SK-N-SH treated with all-trans-retinoic acid at 6 μM for 48 hours (cell line): Measurements from ENCODE around the gene LRP8.

Experiments used
- ATAC-seq: fragments of 200-7000 bp; cut with Tn5 transposase; 3 replicates; pipeline ENCODE4 v1.9.1; 2020; ENCODE audit warnings: mild to moderate bottlenecking, moderate library complexity
- ARNTL ChIP-seq: fragments of 450-650 bp; formaldehyde crosslinking; IDR thresholded peaks from 2 replicates; pipeline ENCODE4 v1.5.0; 2020; ENCODE audit warnings: low read depth, mild to moderate bottlenecking, moderate library complexity, borderline replicate concordance
- BACH2 ChIP-seq: fragments of 250-450 bp; sonication (Bioruptor Pico); IDR thresholded peaks from 2 replicates; pipeline ENCODE4 v1.9.0; 2021; ENCODE audit warnings: mild to moderate bottlenecking, borderline replicate concordance
- CSDC2 ChIP-seq: fragments of 250-450 bp; sonication (Bioruptor Pico); IDR thresholded peaks from 2 replicates; pipeline ENCODE4 v1.5.0; 2020; ENCODE audit warnings: mild to moderate bottlenecking, moderate library complexity
- ESRRG ChIP-seq: fragments of 250-450 bp; sonication (Bioruptor Pico); IDR thresholded peaks from 2 replicates; pipeline ENCODE4 v1.6.1; 2021; ENCODE audit warnings: mild to moderate bottlenecking
- GLIS3 ChIP-seq: fragments of 250-450 bp; sonication (Bioruptor Pico); IDR thresholded peaks from 2 replicates; pipeline ENCODE4 v1.5.0; 2020; ENCODE audit warnings: mild to moderate bottlenecking, moderate library complexity
- ISL1 ChIP-seq: fragments of 250-450 bp; sonication (Bioruptor Pico); IDR thresholded peaks from 2 replicates; pipeline ENCODE4 v2.1.2; 2022; ENCODE audit warnings: mild to moderate bottlenecking, moderate library complexity
- OSR1 ChIP-seq: fragments of 250-450 bp; sonication (Bioruptor Pico); IDR thresholded peaks from 2 replicates; pipeline ENCODE4 v1.8.0; 2022; ENCODE audit warnings: moderate library complexity, mild to moderate bottlenecking, inconsistent platforms
- PPARA ChIP-seq: fragments of 250-450 bp; sonication (Bioruptor Pico); IDR thresholded peaks from 2 replicates; pipeline ENCODE4 v1.5.0; 2020; ENCODE audit warnings: mild to moderate bottlenecking, borderline replicate concordance
- RARB ChIP-seq: fragments of 250-450 bp; sonication (Bioruptor Pico); IDR thresholded peaks from 2 replicates; pipeline ENCODE4 v1.8.0; 2021; ENCODE audit warnings: mild to moderate bottlenecking, moderate library complexity
- SNAI2 ChIP-seq: fragments of 250-450 bp; sonication (Bioruptor Pico); IDR thresholded peaks from 2 replicates; pipeline ENCODE4 v1.5.0; 2020; ENCODE audit warnings: mild to moderate bottlenecking, moderate library complexity
- TCF4 ChIP-seq: fragments of 250-450 bp; sonication (Bioruptor Pico); IDR thresholded peaks from 2 replicates; pipeline ENCODE4 v1.8.0; 2021; ENCODE audit warnings: mild to moderate bottlenecking, moderate library complexity, borderline replicate concordance
- ZC3H10 ChIP-seq: fragments of 250-450 bp; sonication (Bioruptor Pico); IDR thresholded peaks from 2 replicates; pipeline ENCODE4 v1.5.1; 2021; ENCODE audit warnings: mild to moderate bottlenecking, moderate library complexity
- ZFP3 ChIP-seq: fragments of 250-450 bp; sonication (Bioruptor Pico); IDR thresholded peaks from 2 replicates; pipeline ENCODE4 v1.5.0; 2020; ENCODE audit warnings: mild to moderate bottlenecking, moderate library complexity
- ZFP30 ChIP-seq: fragments of 450-650 bp; formaldehyde crosslinking; IDR thresholded peaks from 2 replicates; pipeline ENCODE4 v1.5.0; 2022; ENCODE audit warnings: mild to moderate bottlenecking, moderate library complexity
- ZNF565 ChIP-seq: fragments of 450-650 bp; formaldehyde crosslinking; conservative IDR thresholded peaks from 2 replicates; pipeline ENCODE4 v1.5.0; 2020; ENCODE audit warnings: low read depth, mild to moderate bottlenecking, moderate library complexity
- ZNF70 ChIP-seq: fragments of 450-650 bp; formaldehyde crosslinking; IDR thresholded peaks from 2 replicates; pipeline ENCODE4 v1.5.0; 2020; ENCODE audit warnings: mild to moderate bottlenecking, moderate library complexity
- ZNF8 ChIP-seq: fragments of 450-650 bp; formaldehyde crosslinking; IDR thresholded peaks from 2 replicates; pipeline ENCODE4 v1.5.0; 2020; ENCODE audit warnings: mild to moderate bottlenecking, moderate library complexity
- TF ChIP-seq, protein P1 (sequence below): fragments of 250-450 bp; sonication (Bioruptor Pico); IDR thresholded peaks from 2 replicates; pipeline ENCODE4 v1.8.0; 2021; ENCODE audit warnings: low read depth, mild to moderate bottlenecking, moderate library complexity, borderline replicate concordance
- TF ChIP-seq, protein P2 (sequence below): fragments of 250-450 bp; sonication (Bioruptor Pico); IDR thresholded peaks from 2 replicates; pipeline ENCODE4 v1.5.0; 2020; ENCODE audit warnings: mild to moderate bottlenecking, moderate library complexity
- TF ChIP-seq, protein P3 (sequence below): fragments of 250-450 bp; sonication (Bioruptor Pico); IDR thresholded peaks from 2 replicates; pipeline ENCODE4 v1.8.0; 2020; ENCODE audit warnings: mild to moderate bottlenecking, moderate library complexity, borderline replicate concordance
- TF ChIP-seq, protein P4 (sequence below): fragments of 250-450 bp; sonication (Bioruptor Pico); IDR thresholded peaks from 2 replicates; pipeline ENCODE4 v1.5.1; 2021; ENCODE audit warnings: mild to moderate bottlenecking, moderate library complexity
- TF ChIP-seq, protein P5 (sequence below): fragments of 250-450 bp; sonication (Bioruptor Pico); IDR thresholded peaks from 2 replicates; pipeline ENCODE4 v1.5.1; 2020; ENCODE audit warnings: low read depth, mild to moderate bottlenecking, moderate library complexity

LRP8 gene

DNA sequence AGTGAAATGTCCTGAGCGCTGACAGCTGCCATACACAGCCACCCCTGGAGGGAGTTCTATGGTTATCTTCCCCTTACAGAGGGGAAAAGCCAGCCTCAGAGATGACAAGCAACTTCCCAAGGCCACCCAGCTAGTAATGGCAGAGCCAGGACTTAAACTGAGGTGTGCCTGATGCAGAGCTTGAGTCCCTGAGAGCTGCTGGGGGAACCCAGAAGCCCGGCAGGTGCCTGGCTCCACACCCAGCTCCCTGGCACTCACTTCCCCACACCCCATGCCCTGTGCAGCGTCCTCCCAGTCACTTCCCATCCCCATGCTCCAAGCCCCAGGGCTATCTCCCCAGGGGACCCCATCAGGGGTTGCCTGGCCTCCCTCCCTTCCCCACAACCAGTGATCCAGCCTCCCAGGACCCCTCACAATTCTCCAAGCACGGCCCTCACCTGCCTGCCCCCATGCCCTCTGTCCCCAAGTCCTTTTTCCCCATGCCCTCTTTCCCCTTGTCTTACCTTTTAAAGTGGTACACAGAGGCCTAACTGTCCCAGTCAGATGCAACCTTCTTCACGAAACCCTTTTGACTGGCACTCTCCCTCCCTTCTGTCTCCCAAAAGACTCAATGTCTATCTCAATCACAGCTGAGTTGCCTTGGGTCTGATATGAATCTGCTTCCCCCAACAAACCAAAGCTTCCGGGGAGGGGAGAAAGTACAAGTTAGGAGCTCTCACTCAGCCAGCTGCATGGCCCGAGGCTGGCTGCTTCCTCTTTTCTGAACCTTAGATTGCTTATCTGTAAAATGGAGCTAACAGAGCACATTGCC lies 39.8 kb upstream of the LRP8 start:
- TF ChIP-seq ISL1 (CRISPR knock-in tag) (no peak), BACH2 (CRISPR knock-in tag) (no peak)
- ATAC-seq: no peak

DNA sequence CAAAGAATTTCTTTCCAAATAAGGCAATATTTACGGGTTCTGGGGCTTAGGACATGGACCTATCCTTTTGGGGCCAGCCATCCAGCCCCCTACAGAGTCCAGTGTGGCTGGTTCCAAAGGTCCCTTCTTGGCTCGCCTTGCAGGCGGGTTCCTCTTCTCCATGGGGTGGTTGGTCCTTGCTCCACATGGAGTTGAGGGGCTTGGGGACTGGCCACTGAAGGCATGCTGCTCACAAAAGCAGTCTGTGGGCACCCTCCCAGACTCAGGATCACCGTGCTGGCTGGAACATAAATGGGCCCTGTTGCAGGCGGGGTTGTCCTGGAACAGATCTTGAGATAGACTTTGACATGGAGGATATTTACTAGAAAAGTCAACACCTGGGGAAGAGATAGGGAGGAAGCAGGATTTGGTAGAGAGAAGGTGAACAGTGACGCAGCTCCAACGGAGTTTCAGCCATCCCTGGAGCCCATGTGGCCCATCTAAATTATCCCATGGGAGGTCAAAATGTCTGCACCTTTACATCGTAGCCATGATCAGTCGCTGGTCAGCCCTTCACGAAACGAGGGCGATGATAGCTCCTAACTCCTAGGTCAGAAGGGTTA lies 39.1 kb upstream of the LRP8 start:
- TF ChIP-seq OSR1 (CRISPR knock-in tag): no peak
- TF ChIP-seq ZC3H10 (CRISPR knock-in tag): no peak
- no peak for TF ChIP-seq CSDC2 (CRISPR knock-in tag)
- TF ChIP-seq, protein P1, sequence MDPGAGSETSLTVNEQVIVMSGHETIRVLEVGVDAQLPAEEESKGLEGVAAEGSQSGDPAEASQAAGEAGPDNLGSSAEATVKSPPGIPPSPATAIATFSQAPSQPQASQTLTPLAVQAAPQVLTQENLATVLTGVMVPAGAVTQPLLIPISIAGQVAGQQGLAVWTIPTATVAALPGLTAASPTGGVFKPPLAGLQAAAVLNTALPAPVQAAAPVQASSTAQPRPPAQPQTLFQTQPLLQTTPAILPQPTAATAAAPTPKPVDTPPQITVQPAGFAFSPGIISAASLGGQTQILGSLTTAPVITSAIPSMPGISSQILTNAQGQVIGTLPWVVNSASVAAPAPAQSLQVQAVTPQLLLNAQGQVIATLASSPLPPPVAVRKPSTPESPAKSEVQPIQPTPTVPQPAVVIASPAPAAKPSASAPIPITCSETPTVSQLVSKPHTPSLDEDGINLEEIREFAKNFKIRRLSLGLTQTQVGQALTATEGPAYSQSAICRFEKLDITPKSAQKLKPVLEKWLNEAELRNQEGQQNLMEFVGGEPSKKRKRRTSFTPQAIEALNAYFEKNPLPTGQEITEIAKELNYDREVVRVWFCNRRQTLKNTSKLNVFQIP (CRISPR knock-in tag): no peak
- TF ChIP-seq ARNTL (CRISPR knock-in tag): no peak
- TF ChIP-seq RARB (CRISPR knock-in tag): no peak
- TF ChIP-seq SNAI2 (CRISPR knock-in tag): no peak
- TF ChIP-seq ZNF565 (CRISPR knock-in tag): no peak
- TF ChIP-seq TCF4 (CRISPR knock-in tag): no peak
- no peak for TF ChIP-seq ISL1 (CRISPR knock-in tag)
- TF ChIP-seq ZFP30: no peak
- TF ChIP-seq, protein P2, sequence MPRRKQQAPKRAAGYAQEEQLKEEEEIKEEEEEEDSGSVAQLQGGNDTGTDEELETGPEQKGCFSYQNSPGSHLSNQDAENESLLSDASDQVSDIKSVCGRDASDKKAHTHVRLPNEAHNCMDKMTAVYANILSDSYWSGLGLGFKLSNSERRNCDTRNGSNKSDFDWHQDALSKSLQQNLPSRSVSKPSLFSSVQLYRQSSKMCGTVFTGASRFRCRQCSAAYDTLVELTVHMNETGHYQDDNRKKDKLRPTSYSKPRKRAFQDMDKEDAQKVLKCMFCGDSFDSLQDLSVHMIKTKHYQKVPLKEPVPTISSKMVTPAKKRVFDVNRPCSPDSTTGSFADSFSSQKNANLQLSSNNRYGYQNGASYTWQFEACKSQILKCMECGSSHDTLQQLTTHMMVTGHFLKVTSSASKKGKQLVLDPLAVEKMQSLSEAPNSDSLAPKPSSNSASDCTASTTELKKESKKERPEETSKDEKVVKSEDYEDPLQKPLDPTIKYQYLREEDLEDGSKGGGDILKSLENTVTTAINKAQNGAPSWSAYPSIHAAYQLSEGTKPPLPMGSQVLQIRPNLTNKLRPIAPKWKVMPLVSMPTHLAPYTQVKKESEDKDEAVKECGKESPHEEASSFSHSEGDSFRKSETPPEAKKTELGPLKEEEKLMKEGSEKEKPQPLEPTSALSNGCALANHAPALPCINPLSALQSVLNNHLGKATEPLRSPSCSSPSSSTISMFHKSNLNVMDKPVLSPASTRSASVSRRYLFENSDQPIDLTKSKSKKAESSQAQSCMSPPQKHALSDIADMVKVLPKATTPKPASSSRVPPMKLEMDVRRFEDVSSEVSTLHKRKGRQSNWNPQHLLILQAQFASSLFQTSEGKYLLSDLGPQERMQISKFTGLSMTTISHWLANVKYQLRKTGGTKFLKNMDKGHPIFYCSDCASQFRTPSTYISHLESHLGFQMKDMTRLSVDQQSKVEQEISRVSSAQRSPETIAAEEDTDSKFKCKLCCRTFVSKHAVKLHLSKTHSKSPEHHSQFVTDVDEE (CRISPR knock-in tag): no peak
- TF ChIP-seq, protein P3, sequence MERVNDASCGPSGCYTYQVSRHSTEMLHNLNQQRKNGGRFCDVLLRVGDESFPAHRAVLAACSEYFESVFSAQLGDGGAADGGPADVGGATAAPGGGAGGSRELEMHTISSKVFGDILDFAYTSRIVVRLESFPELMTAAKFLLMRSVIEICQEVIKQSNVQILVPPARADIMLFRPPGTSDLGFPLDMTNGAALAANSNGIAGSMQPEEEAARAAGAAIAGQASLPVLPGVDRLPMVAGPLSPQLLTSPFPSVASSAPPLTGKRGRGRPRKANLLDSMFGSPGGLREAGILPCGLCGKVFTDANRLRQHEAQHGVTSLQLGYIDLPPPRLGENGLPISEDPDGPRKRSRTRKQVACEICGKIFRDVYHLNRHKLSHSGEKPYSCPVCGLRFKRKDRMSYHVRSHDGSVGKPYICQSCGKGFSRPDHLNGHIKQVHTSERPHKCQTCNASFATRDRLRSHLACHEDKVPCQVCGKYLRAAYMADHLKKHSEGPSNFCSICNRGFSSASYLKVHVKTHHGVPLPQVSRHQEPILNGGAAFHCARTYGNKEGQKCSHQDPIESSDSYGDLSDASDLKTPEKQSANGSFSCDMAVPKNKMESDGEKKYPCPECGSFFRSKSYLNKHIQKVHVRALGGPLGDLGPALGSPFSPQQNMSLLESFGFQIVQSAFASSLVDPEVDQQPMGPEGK (CRISPR knock-in tag): no peak
- TF ChIP-seq ZNF70 (CRISPR knock-in tag): no peak
- no peak for TF ChIP-seq BACH2 (CRISPR knock-in tag)
- no peak for TF ChIP-seq ZNF8 (CRISPR knock-in tag)
- ATAC-seq: no peak

DNA sequence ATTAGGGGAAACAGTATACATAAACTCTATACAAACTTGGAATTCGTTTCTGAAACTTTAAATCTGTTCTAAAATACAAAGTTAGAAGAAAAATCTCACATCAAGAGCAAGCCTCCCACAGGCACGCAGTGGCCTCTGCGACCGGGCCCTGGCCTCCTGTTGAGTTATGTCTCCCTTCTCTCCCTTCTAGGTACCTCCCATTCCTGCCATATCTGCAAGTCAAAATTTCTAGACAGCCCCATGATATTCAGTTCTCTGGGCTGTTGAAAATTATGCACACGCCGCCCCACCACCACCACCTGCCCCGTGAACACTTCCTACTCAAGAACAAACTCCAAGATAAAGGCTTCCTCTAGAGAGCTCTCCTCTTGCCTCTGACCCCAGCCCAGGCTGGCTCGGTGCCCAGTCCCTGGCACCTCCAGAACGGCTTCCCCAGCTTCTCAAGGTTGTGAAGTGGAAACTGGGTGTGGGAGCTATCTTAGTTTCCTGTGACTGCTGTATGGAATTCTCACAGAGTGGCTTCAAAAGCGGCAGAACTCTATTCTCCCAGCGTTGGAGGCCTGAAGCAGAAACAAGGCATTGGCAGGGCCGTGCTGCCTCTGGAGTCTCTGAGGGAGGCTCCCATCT lies 37.7 kb upstream of the LRP8 start:
- ATAC-seq: no peak
- TF ChIP-seq, protein P3 (CRISPR knock-in tag): no peak
- TF ChIP-seq ESRRG (CRISPR knock-in tag): no peak
- TF ChIP-seq ZFP3 (CRISPR knock-in tag): no peak
- TF ChIP-seq TCF4 (CRISPR knock-in tag): no peak
- no peak for TF ChIP-seq ZNF8 (CRISPR knock-in tag)
- TF ChIP-seq ARNTL (CRISPR knock-in tag): no peak
- TF ChIP-seq ISL1 (CRISPR knock-in tag): no peak
- no peak for TF ChIP-seq PPARA (CRISPR knock-in tag)
- TF ChIP-seq, protein P4, sequence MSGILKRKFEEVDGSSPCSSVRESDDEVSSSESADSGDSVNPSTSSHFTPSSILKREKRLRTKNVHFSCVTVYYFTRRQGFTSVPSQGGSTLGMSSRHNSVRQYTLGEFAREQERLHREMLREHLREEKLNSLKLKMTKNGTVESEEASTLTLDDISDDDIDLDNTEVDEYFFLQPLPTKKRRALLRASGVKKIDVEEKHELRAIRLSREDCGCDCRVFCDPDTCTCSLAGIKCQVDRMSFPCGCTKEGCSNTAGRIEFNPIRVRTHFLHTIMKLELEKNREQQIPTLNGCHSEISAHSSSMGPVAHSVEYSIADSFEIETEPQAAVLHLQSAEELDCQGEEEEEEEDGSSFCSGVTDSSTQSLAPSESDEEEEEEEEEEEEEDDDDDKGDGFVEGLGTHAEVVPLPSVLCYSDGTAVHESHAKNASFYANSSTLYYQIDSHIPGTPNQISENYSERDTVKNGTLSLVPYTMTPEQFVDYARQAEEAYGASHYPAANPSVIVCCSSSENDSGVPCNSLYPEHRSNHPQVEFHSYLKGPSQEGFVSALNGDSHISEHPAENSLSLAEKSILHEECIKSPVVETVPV: no peak
- TF ChIP-seq, protein P2 (CRISPR knock-in tag): no peak
- TF ChIP-seq, protein P5, sequence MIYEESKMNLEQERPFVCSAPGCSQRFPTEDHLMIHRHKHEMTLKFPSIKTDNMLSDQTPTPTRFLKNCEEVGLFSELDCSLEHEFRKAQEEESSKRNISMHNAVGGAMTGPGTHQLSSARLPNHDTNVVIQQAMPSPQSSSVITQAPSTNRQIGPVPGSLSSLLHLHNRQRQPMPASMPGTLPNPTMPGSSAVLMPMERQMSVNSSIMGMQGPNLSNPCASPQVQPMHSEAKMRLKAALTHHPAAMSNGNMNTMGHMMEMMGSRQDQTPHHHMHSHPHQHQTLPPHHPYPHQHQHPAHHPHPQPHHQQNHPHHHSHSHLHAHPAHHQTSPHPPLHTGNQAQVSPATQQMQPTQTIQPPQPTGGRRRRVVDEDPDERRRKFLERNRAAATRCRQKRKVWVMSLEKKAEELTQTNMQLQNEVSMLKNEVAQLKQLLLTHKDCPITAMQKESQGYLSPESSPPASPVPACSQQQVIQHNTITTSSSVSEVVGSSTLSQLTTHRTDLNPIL: no peak
- TF ChIP-seq CSDC2 (CRISPR knock-in tag): no peak
- TF ChIP-seq GLIS3 (CRISPR knock-in tag): no peak
